DOHH2 (cell line): ENCODE data around the gene GMDS.

Source experiments
- H3F3A ChIP-seq: fragments of 200-600 bp; sonication (generic), shearing (Covaris generic); 2 replicates; pipeline ENCODE4 v1.6.0; 2016; ENCODE audit warnings: antibody characterized with exemption, mild to moderate bottlenecking; ENCODE audit not compliant: control insufficient read depth, insufficient read depth
- H3K27ac ChIP-seq: fragments of 200-600 bp; sonication (generic); 2 replicates; pipeline ENCODE4 v1.5.1; 2014; ENCODE audit warnings: low read depth, mild to moderate bottlenecking, low read length, moderate library complexity
- H3K27me3 ChIP-seq: fragments of 200-600 bp; sonication (generic); 2 replicates; pipeline ENCODE4 v1.6.1; 2014; ENCODE audit warnings: mild to moderate bottlenecking, low read length, mixed read lengths; ENCODE audit not compliant: control insufficient read depth
- H3K36me3 ChIP-seq: fragments of 200-600 bp; sonication (generic); 2 replicates; pipeline ENCODE4 v1.6.1; 2014; ENCODE audit warnings: mild to moderate bottlenecking, low read length, moderate library complexity, mixed read lengths; ENCODE audit not compliant: control insufficient read depth
- H3K4me1 ChIP-seq: fragments of 200-600 bp; sonication (generic); 2 replicates; pipeline ENCODE4 v1.6.1; 2014; ENCODE audit warnings: mild to moderate bottlenecking, low read length, mixed read lengths; ENCODE audit not compliant: control insufficient read depth
- H3K4me2 ChIP-seq: fragments of 200-600 bp; sonication (generic); 2 replicates; pipeline ENCODE4 v1.6.0; 2014; ENCODE audit warnings: mild to moderate bottlenecking, low read length, moderate library complexity
- H3K4me3 ChIP-seq: fragments of 200-600 bp; sonication (generic); 2 replicates; pipeline ENCODE4 v1.5.1; 2014; ENCODE audit warnings: mild to moderate bottlenecking, low read length, mixed read lengths
- H3K79me2 ChIP-seq: fragments of 200-600 bp; sonication (generic); 2 replicates; pipeline ENCODE4 v1.6.1; 2014; ENCODE audit warnings: mild to moderate bottlenecking, low read length, mixed read lengths; ENCODE audit not compliant: control insufficient read depth
- H3K9me2 ChIP-seq: fragments of 200-600 bp; sonication (generic); replicated peaks from 2 replicates; pipeline ENCODE4 v1.6.1; 2014; ENCODE audit warnings: mild to moderate bottlenecking, low read length, mixed read lengths; ENCODE audit not compliant: control insufficient read depth
- H3K9me3 ChIP-seq: fragments of 200-600 bp; sonication (generic); 2 replicates; pipeline ENCODE4 v1.6.1; 2014; ENCODE audit warnings: antibody characterized with exemption, low read length, mixed read lengths; ENCODE audit not compliant: control insufficient read depth, insufficient read depth
- H4K20me1 ChIP-seq: fragments of 200-600 bp; sonication (generic); 2 replicates; pipeline ENCODE4 v1.6.0; 2014; ENCODE audit warnings: low read depth, mild to moderate bottlenecking, antibody characterized with exemption, low read length, moderate library complexity; ENCODE audit not compliant: control insufficient read depth, insufficient read depth
- CTCF ChIP-seq: fragments of 200-600 bp; sonication (generic); IDR thresholded peaks from one replicate; pipeline ENCODE4 v1.5.1; 2014; ENCODE audit warnings: antibody characterized with exemption, mild to moderate bottlenecking, low read depth, low read length; ENCODE audit not compliant: poor library complexity, severe bottlenecking
- EZH2phosphoT487 ChIP-seq: fragments of 200-600 bp; sonication (generic); IDR thresholded peaks from 2 replicates; pipeline ENCODE4 v1.6.1; 2017; ENCODE audit warnings: borderline replicate concordance, mild to moderate bottlenecking, antibody characterized with exemption, low read length, moderate library complexity, mixed read lengths

The GMDS gene

GRCh38 chr6:1713016-1713600 lies 532.3 kb downstream of the GMDS start:
- no peaks in the 10 kb centered on the region for H3K27me3 ChIP-seq
- H3K9me3 ChIP-seq = no peaks in the 10 kb centered on the region
- no peak overlapping the region for H3K4me3 ChIP-seq
- H3K36me3 ChIP-seq = peaks cover 14% of the 10 kb centered on the region; the same call in 1 of the 2 replicates
- H3K4me2 ChIP-seq = no peak overlapping the region
- H3K27ac ChIP-seq = no peak overlapping the region
- TF ChIP-seq EZH2phosphoT487 (no peak), CTCF (no peak)
- no peaks in the 10 kb centered on the region for H3K4me1 ChIP-seq
- H3K9me2 ChIP-seq = no peaks in the 10 kb centered on the region
- H4K20me1 ChIP-seq = no peaks in the 10 kb centered on the region
- H3F3A ChIP-seq = no peaks in the 10 kb centered on the region
- no peaks in the 10 kb centered on the region for H3K79me2 ChIP-seq

GRCh38 chr6:1712451-1712850 lies 533.0 kb downstream of the GMDS start:
- no peaks in the 10 kb centered on the region for H3F3A ChIP-seq
- no peak overlapping the region for H3K4me3 ChIP-seq
- no peak for TF ChIP-seq CTCF
- no peak for TF ChIP-seq EZH2phosphoT487
- H3K4me1 ChIP-seq = no peaks in the 10 kb centered on the region
- no peaks in the 10 kb centered on the region for H3K27me3 ChIP-seq
- H3K27ac ChIP-seq = no peak overlapping the region
- H3K4me2 ChIP-seq = no peak overlapping the region
- H4K20me1 ChIP-seq = no peaks in the 10 kb centered on the region
- no peaks in the 10 kb centered on the region for H3K9me2 ChIP-seq
- peaks cover 12% of the 10 kb centered on the region; the same call in 1 of the 2 replicates for H3K36me3 ChIP-seq
- H3K79me2 ChIP-seq = no peaks in the 10 kb centered on the region
- H3K9me3 ChIP-seq = no peaks in the 10 kb centered on the region

- Histone ChIP-seq H3K4me2 (no peak overlapping the region), H3K4me3 (no peak overlapping the region)
Observed at GRCh38 chr6:1711136-1711535, 534.3 kb downstream of the GMDS start.

More at GRCh38 chr6:1711136-1711535, 534.3 kb downstream of the GMDS start:
- H4K20me1 ChIP-seq = no peaks in the 10 kb centered on the region
- H3K79me2 ChIP-seq = no peaks in the 10 kb centered on the region
- no peak for TF ChIP-seq CTCF
- TF ChIP-seq EZH2phosphoT487 = no peak
- H3K9me2 ChIP-seq = no peaks in the 10 kb centered on the region
- H3K27me3 ChIP-seq = no peaks in the 10 kb centered on the region
- no peaks in the 10 kb centered on the region for H3K9me3 ChIP-seq
- H3F3A ChIP-seq = no peaks in the 10 kb centered on the region
- H3K36me3 ChIP-seq = peaks cover 4% of the 10 kb centered on the region; the same call in 1 of the 2 replicates
- no peaks in the 10 kb centered on the region for H3K4me1 ChIP-seq
- H3K27ac ChIP-seq = no peak overlapping the region
